ENCODE data around the gene INHBC.

The INHBC gene

DNA sequence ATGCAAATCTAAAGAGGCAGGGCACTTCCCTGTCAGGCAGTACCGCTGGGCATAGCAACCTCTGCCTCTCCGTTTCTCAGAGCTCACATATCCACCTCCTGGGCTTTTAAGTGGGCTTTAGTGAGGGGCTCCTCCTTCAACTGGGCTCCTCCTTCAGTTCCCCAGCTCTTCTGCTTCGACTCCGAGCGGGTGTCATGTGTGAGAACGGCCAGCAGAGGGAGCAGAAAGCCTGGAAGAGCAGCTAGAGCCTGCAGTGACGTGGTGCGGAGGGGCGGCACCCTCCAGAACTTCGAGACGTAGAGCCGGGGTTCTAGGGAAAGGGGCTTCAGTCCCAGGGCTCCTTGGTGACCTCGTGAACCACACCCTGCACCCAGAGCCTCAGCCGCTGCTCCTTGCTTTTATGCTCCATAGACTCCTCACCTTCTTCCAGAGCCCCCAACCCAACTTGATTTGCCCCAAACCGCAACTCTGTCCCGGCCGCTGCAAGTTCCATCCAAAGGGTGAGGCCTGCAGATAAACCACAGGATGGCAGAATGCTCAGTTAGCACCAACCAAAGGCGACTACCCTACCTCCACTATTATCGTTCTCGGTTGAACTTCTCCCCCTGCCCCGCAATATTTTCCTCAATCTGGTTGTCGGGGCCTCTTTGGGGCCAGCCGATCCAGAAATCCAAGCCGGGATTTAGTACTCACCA lies 24.6 kb downstream of the INHBC start:
- peaks cover 12% of the 10 kb centered on the region for H3K4me1 ChIP-seq (ENCODE audit: control insufficient read depth, insufficient read depth, low read length)
- POLR2A ChIA-PET: interaction anchor here (0.5 to 4.0 kb wide), 7 partner anchors 27 to 784 kb away, joined by 3 to 13 read pairs (median 4); partner anchors contain the start of genes CDK4, DDIT3 and SHMT2
- TF ChIP-seq, protein P1, sequence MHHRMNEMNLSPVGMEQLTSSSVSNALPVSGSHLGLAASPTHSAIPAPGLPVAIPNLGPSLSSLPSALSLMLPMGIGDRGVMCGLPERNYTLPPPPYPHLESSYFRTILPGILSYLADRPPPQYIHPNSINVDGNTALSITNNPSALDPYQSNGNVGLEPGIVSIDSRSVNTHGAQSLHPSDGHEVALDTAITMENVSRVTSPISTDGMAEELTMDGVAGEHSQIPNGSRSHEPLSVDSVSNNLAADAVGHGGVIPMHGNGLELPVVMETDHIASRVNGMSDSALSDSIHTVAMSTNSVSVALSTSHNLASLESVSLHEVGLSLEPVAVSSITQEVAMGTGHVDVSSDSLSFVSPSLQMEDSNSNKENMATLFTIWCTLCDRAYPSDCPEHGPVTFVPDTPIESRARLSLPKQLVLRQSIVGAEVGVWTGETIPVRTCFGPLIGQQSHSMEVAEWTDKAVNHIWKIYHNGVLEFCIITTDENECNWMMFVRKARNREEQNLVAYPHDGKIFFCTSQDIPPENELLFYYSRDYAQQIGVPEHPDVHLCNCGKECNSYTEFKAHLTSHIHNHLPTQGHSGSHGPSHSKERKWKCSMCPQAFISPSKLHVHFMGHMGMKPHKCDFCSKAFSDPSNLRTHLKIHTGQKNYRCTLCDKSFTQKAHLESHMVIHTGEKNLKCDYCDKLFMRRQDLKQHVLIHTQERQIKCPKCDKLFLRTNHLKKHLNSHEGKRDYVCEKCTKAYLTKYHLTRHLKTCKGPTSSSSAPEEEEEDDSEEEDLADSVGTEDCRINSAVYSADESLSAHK (tag by site-specific recombination; IDR thresholded peaks at IDR 0.05): 0 out of 2 replicates have a peak, but pooled peaks have one; percentile 6
- TF ChIP-seq ZNF157 (tag by site-specific recombination; IDR thresholded peaks at IDR 0.05) (no peak), FEZF1 (tag by site-specific recombination; IDR thresholded peaks at IDR 0.05) (peak; percentile 64), BCL11A (tag by site-specific recombination; IDR thresholded peaks at IDR 0.05; ENCODE audit: low read depth) (0 out of 2 replicates have a peak, but pooled peaks have one; percentile 59), ZNF501 (tag by site-specific recombination; IDR thresholded peaks at IDR 0.05) (peak; percentile 71), ZXDB (tag by site-specific recombination; IDR thresholded peaks at IDR 0.05) (peak; percentile 47; the same call in 1 of the 2 replicates), ZNF561 (tag by site-specific recombination; IDR thresholded peaks at IDR 0.05; ENCODE audit: borderline replicate concordance) (peak; percentile 66; the same call in 1 of the 2 replicates), ZNF843 (tag by site-specific recombination; IDR thresholded peaks at IDR 0.05) (0 out of 2 replicates have a peak, but pooled peaks have one; percentile 47), ZNF391 (tag by site-specific recombination; IDR thresholded peaks at IDR 0.05; ENCODE audit: borderline replicate concordance, low read depth) (0 out of 2 replicates have a peak, but pooled peaks have one; percentile 56), SALL2 (tag by site-specific recombination; IDR thresholded peaks at IDR 0.05; ENCODE audit: borderline replicate concordance) (no peak), ZBTB7A (tag by site-specific recombination; IDR thresholded peaks at IDR 0.05; ENCODE audit: low read depth) (0 out of 2 replicates have a peak, but pooled peaks have one; percentile 80), IKZF3 (tag by site-specific recombination; IDR thresholded peaks at IDR 0.05) (peak; percentile 46), ZNF404 (tag by site-specific recombination; IDR thresholded peaks at IDR 0.05) (0 out of 2 replicates have a peak, but pooled peaks have one; percentile 16), ZSCAN23 (tag by site-specific recombination; IDR thresholded peaks at IDR 0.05) (0 out of 2 replicates have a peak, but pooled peaks have one; percentile 21), ZBTB17 (tag by site-specific recombination; IDR thresholded peaks at IDR 0.05) (peak; percentile 96), KLF1 (tag by site-specific recombination; IDR thresholded peaks at IDR 0.05) (peak; percentile 55), ZNF837 (tag by site-specific recombination; IDR thresholded peaks at IDR 0.05) (no peak), SP3 (tag by site-specific recombination; IDR thresholded peaks at IDR 0.05) (peak; percentile 65), ZNF10 (tag by site-specific recombination; IDR thresholded peaks at IDR 0.05) (0 out of 2 replicates have a peak, but pooled peaks have one; percentile 21), HOXC10 (CRISPR knock-in tag; IDR thresholded peaks at IDR 0.05) (no peak), OVOL3 (tag by site-specific recombination; IDR thresholded peaks at IDR 0.05) (no peak), ZNF324 (tag by site-specific recombination; IDR thresholded peaks at IDR 0.05) (peak; percentile 70; the same call in 1 of the 2 replicates), SCRT1 (tag by site-specific recombination; IDR thresholded peaks at IDR 0.05; ENCODE audit: borderline replicate concordance) (no peak)
- TF ChIP-seq, protein P2, sequence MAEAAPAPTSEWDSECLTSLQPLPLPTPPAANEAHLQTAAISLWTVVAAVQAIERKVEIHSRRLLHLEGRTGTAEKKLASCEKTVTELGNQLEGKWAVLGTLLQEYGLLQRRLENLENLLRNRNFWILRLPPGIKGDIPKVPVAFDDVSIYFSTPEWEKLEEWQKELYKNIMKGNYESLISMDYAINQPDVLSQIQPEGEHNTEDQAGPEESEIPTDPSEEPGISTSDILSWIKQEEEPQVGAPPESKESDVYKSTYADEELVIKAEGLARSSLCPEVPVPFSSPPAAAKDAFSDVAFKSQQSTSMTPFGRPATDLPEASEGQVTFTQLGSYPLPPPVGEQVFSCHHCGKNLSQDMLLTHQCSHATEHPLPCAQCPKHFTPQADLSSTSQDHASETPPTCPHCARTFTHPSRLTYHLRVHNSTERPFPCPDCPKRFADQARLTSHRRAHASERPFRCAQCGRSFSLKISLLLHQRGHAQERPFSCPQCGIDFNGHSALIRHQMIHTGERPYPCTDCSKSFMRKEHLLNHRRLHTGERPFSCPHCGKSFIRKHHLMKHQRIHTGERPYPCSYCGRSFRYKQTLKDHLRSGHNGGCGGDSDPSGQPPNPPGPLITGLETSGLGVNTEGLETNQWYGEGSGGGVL (tag by site-specific recombination; IDR thresholded peaks at IDR 0.05): peak; percentile 4
- TF ChIP-seq, protein P3, sequence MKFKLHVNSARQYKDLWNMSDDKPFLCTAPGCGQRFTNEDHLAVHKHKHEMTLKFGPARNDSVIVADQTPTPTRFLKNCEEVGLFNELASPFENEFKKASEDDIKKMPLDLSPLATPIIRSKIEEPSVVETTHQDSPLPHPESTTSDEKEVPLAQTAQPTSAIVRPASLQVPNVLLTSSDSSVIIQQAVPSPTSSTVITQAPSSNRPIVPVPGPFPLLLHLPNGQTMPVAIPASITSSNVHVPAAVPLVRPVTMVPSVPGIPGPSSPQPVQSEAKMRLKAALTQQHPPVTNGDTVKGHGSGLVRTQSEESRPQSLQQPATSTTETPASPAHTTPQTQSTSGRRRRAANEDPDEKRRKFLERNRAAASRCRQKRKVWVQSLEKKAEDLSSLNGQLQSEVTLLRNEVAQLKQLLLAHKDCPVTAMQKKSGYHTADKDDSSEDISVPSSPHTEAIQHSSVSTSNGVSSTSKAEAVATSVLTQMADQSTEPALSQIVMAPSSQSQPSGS (tag by site-specific recombination; IDR thresholded peaks at IDR 0.05; ENCODE audit: low read depth): no peak
- TF ChIP-seq, protein P4, sequence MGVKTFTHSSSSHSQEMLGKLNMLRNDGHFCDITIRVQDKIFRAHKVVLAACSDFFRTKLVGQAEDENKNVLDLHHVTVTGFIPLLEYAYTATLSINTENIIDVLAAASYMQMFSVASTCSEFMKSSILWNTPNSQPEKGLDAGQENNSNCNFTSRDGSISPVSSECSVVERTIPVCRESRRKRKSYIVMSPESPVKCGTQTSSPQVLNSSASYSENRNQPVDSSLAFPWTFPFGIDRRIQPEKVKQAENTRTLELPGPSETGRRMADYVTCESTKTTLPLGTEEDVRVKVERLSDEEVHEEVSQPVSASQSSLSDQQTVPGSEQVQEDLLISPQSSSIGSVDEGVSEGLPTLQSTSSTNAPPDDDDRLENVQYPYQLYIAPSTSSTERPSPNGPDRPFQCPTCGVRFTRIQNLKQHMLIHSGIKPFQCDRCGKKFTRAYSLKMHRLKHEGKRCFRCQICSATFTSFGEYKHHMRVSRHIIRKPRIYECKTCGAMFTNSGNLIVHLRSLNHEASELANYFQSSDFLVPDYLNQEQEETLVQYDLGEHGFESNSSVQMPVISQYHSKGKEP (tag by site-specific recombination; IDR thresholded peaks at IDR 0.05): peak; percentile 41; the same call in 1 of the 2 replicates

More for the DNA sequence above, 24.6 kb downstream of the INHBC start:
- Histone ChIP-seq H3K27ac (ENCODE audit: extremely low read depth, low read depth, low read length) (peak overlapping the region; percentile 47; the same call in 1 of the 2 replicates), H3K4me3 (ENCODE audit: low read depth, low read length) (peak overlapping the region; percentile 57), H3K36me3 (ENCODE audit: control insufficient read depth in 2 of 2, insufficient read depth in 1 of 2, low read length in 2 of 2) (no peaks in the 10 kb centered on the region), H3K9me3 (ENCODE audit: control insufficient read depth, insufficient read depth, low read depth, low read length) (no peaks in the 10 kb centered on the region)
- CTCF ChIA-PET: interaction anchor here (0.6 to 3.9 kb wide), 53 partner anchors 9 to 712 kb away, joined by 3 to 25 read pairs (median 4); partner anchors contain the start of genes DDIT3, INHBC, MARS1 and TSPAN31
